Esophagus muscularis mucosa (tissue), 3 donors: ENCODE measurements around the gene CASP3.

Source experiments
- POLR2A ChIP-seq: fragments of 450-650 bp; IDR thresholded peaks from one replicate; pipeline ENCODE4 v1.6.1; 2017; ENCODE audit warnings: antibody characterized with exemption, moderate library complexity, mild to moderate bottlenecking, low read depth
- TF ChIP-seq, protein P1 (sequence below), 3 experiments: fragments of 200-600 bp in 2 of 3; fragments of 450-650 bp in 1 of 3; sonication (generic) in 2 of 3; IDR thresholded peaks; one replicate each; pipeline ENCODE4 v1.5.1; 2017 to 2019; ENCODE audit warnings: antibody characterized with exemption in 3 of 3, mild to moderate bottlenecking in 2 of 3, moderate library complexity in 1 of 3

DNA sequence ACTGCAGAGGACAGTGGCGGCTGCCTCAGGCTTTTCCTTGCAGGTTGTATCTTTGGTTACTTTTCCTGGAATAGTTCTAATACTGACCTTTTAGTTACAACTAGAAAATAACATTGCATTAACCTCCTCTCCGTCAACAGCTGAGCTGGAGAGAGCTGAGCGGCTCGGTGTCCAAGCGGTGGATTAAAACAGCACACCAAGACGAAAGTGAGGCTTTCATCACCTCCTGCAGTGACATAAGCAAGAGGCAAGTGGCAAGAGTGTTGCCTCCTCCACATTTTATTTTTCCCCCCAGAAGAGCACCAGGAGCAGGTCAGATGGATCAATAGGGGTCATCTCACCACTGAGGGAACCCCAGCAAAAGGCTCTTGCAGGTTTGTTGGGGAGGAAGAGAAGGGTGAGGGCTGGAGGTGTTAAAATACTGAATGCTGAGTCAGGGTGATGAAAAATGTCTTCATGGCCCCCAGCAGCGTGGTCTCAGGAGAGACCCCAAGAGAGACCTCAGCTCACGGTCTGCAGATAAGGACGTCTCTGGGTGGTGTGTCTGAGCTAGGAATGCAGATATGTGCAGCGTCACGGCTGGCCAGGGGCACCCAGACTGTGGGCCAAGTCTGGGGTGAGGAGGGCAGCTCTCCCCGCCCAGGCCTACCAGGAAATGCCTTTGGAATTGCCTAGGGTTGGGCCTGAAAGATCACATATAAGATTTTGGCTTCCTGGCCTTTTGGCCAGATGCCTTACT lies 50.3 kb downstream of the CASP3 start:
- TF ChIP-seq, protein P1, sequence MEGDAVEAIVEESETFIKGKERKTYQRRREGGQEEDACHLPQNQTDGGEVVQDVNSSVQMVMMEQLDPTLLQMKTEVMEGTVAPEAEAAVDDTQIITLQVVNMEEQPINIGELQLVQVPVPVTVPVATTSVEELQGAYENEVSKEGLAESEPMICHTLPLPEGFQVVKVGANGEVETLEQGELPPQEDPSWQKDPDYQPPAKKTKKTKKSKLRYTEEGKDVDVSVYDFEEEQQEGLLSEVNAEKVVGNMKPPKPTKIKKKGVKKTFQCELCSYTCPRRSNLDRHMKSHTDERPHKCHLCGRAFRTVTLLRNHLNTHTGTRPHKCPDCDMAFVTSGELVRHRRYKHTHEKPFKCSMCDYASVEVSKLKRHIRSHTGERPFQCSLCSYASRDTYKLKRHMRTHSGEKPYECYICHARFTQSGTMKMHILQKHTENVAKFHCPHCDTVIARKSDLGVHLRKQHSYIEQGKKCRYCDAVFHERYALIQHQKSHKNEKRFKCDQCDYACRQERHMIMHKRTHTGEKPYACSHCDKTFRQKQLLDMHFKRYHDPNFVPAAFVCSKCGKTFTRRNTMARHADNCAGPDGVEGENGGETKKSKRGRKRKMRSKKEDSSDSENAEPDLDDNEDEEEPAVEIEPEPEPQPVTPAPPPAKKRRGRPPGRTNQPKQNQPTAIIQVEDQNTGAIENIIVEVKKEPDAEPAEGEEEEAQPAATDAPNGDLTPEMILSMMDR (IDR thresholded peaks at IDR 0.05): no peak
- TF ChIP-seq POLR2A: no peak
